ENCODE measurements around the gene CYSRT1.

The CYSRT1 gene

GRCh38 chr9:137224830-137225694 is at the start of gene CYSRT1:
CYSRT1 (plus strand) TSS chr9:137225174; CDS start chr9:137225622, 448 bp downstream.
- no peak for DNase-seq

GRCh38 chr9:137175345-137175961 is 49.5 kb upstream of the CYSRT1 start:
- DNase-seq: no peak

GRCh38 chr9:137176302-137177182 is 48.4 kb upstream of the CYSRT1 start:
- DNase-seq: peak; percentile 52

- DNase-seq: no peak
These were observed 46.6 kb upstream of the CYSRT1 start for GRCh38 chr9:137178201-137178938.

- no peak for DNase-seq
These were observed 45.9 kb upstream of the CYSRT1 start for GRCh38 chr9:137178939-137179630.

- no peak for DNase-seq
These were observed 45.2 kb upstream of the CYSRT1 start for GRCh38 chr9:137179761-137180160.

- no peak for DNase-seq
These were observed 44.5 kb upstream of the CYSRT1 start for GRCh38 chr9:137180491-137180890.

GRCh38 chr9:137181680-137182079 is 43.3 kb upstream of the CYSRT1 start:
- no peak for DNase-seq

GRCh38 chr9:137182836-137183235 is 42.1 kb upstream of the CYSRT1 start:
- DNase-seq: no peak

- no peak for DNase-seq
These were observed 40.9 kb upstream of the CYSRT1 start for GRCh38 chr9:137183980-137184595.

GRCh38 chr9:137184881-137185660 is 39.9 kb upstream of the CYSRT1 start:
- no peak for DNase-seq

GRCh38 chr9:137185921-137186320 is 39.1 kb upstream of the CYSRT1 start:
- no peak for DNase-seq

GRCh38 chr9:137186385-137186784 is 38.6 kb upstream of the CYSRT1 start:
- no peak for DNase-seq

GRCh38 chr9:137187386-137187785 is 37.6 kb upstream of the CYSRT1 start:
- DNase-seq: no peak

- DNase-seq: no peak
These were observed 36.9 kb upstream of the CYSRT1 start for GRCh38 chr9:137188086-137188489.

GRCh38 chr9:137188490-137189296 is 36.3 kb upstream of the CYSRT1 start, which contains the start of the genes ANAPC2 and SSNA1:
ANAPC2 (minus strand) TSS chr9:137188560; CDS start chr9:137188532, 28 bp downstream.
SSNA1 (plus strand) TSS chr9:137188676; CDS start chr9:137188727, 51 bp downstream.
- peak; percentile 87 for DNase-seq

GRCh38 chr9:137189297-137190295 is 35.4 kb upstream of the CYSRT1 start:
- no peak for DNase-seq

- no peak for DNase-seq
These were observed 34.6 kb upstream of the CYSRT1 start for GRCh38 chr9:137190315-137190856.
